Myocyte (in vitro differentiated cells): Measurements from ENCODE around the gene RTKN2. TPM values are rescaled to one million over a fixed set of nuclear protein-coding genes. Genes with fewer than 3 reads are reported as not detected.

ENCODE experiments used
- DNase-seq: peaks from one replicate; pipeline ENCODE4 v3.0.0-alpha.2; 2012; ENCODE audit warnings: low read depth
- total RNA-seq: library from RNA; depleted of rRNA; stranded (reverse); fragments of >200 nt; gene quantifications from 2 replicates; pipeline ENCODE4 v1.2.3, GENCODE V29; 2014

The RTKN2 gene
- total RNA-seq, 1 donor from 2014 or later, result 3.8 TPM

DNA sequence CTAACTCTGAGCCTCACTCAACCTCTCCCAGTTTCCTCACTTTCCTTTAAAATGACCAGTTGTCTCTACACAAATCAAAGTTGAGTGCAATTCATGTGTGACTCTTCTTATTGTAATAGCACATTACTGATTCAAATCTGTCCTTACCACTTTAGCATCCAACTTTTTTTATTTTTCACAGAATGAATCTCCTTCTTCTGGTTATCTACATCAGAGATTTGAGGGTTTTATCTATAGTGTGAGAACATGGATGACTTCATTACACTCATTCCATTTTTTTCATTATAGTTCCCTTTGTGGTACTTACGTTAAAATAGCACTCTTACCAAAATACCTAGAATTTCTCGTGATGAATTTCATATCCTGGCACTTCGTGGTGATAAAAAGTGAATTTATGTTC, 43.3 kb downstream of the RTKN2 start:
- DNase-seq, result no peak

DNA sequence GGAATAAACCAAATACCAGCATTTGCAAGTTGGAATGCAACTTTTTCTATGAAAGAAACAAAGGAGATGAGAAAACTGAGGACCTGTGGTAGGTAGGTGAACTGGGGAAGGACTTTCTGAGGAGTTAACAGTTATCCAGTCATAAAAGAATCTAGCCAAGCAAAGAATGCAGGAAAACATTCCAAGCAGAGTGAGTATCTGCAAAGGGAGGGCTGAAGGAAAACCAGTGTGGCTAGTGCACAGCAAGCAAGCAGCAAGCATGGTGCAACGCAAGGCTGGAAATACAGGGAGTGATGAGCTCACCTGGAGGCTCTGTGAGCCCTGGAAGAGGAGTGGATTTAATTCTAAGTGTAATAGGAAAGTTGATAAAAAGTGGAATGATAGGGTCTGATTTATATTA, 44.0 kb downstream of the RTKN2 start:
- no peak for DNase-seq

DNA sequence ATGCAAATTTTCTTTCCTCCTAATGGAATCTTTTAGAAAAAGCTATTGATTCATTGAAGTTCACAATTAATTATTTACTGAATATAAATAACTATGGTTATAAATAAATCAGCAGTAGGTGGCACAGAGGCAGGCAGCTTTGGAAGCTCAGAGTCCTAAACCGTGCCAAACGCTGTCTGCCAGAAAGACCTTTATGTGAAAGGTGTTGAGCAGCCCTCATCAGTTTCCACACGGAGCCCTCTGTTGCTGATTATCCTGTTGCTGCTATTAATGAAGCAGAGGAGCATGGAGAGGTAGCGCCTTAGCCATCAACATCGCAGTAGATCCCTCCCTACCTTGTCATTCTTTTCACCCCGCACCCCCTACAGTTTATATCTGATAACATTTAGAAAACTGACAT, 51.0 kb downstream of the RTKN2 start:
- no peak for DNase-seq

DNA sequence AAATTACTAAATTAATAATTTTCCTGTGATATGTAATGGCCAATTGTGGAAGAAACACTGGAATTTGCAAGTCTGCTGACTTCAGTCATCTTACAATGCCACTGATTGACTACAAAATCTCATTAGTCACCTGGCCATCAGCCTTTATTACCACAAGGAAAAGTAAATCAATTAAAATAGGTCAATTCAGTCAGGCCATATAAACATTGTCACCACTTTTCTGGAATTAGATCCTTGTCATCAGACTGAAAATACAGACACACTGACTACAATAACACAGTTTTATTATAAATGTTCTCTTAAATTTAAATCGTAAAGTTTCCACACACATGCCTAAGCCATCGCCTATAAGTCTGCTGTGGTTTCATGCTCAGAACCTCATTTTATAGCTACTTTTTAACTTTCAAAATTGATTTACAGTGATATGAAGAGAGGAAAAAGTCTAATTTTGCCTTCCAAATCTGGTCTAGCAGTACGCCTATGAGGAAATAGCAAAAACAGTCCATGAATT, 54.2 kb downstream of the RTKN2 start:
- no peak for DNase-seq

DNA sequence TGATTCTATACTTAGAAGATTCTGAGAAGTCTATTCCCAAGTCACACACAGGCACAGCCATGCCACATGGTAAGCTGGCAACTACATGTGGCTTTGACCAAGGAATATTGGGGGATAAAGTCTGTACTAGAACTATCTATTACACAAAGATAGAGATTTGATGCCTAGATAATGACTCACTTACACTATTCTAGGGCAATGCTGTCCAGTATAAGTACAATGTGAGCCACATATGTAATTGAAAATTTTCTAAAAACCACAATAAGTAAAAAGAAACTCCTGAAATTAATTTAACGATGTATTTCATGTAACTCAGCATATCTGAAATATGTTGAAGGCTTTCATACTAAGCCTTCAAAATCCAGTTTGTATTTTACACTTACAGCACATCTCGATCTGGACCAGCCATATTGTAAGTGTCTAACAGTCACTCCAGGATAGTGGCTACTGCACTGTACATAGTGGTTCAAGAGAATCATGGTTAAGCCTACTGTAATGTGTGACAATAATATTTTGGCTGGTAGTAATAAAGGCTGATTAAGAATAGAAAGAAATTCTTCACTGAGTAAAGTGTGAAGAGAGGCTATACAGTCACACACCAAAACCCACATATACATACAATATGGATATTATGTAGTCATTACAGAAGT, 62.8 kb downstream of the RTKN2 start:
- DNase-seq, result no peak

DNA sequence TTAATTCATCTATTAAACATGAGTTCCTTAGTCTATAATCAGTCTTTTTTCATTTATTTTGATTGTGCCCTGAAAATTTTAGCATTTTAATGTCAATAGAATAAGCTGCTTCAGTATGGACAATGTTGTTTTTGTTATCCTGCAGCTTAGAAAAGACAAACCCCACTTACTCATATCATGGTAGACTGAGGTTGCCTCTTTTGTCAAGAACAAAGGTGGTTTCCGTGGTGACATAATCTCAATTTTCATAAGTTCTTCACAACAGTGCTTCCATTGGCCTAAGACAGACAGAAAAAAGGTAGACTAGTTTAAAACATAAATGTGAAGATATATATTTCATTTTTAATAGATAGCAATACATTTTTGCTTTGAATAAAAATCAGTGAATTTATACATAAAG, 69.1 kb downstream of the RTKN2 start:
- no peak for DNase-seq

DNA sequence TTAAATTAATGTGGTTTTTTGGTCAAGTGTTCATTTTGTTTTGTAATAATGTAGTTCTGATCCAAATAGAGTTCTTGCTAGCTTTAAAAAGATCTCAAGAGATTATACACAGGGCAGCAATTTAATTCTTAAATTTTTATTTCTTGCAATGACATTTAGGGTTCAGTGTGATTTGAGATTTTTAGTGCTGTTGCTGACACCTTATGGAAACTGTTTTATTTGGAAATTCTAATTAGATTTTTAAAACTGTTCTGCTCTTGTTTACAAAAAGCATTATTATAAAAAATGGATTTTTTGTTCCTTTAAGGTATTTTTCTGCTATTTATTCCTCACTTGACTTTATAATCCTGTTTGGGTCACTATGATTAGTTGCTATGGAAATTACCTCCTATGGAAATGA, 72.1 kb downstream of the RTKN2 start:
- DNase-seq, result no peak

DNA sequence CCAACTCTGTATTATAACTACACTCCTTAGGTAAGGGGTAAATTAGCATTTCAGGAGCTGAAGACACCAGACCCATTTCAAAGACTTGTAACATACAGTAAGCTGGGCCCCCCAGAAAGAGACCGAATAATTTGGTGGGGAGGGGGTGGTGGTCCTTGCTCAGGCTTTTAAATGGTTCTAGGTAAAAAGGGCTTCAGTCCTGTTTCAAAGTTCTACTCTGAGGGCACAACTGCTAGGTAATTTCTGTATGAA, 73.0 kb downstream of the RTKN2 start:
- DNase-seq, result no peak

DNA sequence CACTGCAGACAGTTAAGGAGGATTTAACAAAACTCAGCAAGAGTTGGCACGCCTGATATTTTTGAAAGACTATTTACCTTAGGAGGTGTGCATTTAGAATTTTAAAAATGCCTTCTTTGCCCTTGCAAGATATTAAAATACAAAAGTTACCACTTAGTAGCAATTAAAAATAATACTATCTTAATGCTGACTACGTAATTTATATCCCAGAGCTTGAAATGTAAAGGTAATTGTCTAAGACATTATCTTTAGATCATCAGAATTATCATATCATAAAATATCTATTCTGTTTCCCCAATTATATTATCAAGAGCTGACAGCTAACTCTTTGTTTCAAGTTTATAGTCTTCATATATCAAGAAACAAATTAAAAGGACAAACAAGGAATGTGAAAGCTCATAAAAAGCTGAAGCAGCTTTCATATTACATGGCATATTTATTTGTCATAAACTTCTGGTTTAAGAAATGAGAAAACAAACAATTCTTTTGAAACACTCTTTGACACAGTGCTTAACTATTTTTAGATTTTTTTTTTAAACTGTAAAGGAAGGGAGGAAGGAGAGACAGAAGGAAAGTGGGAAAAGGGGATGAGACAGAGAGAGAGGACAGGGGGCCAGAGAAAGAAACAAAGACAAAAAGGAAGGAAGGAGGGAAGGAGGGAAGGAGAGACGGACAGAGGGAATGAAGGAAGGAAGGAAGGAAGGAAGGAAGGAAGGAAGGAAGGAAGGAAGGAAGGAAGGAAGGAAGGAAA, 73.5 kb downstream of the RTKN2 start:
- no peak for DNase-seq

DNA sequence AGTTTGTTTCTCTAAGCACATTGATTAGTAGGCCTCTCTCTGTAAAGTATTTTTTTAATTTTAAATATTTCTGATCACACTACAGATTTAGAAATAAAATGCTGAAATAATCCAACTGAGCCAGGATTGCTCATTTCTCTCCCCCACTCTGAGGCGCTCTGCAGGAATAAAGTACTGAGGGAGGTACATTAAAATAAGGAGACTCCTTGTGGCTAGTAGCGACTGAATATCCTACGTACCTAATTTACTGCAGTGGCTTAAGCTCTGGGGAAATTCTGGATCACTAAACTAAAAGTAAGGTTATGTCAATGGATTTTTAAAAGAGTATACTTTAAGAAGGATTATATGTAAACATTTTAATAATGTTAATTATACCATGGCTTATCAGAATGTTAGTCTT, 75.2 kb downstream of the RTKN2 start:
- no peak for DNase-seq

DNA sequence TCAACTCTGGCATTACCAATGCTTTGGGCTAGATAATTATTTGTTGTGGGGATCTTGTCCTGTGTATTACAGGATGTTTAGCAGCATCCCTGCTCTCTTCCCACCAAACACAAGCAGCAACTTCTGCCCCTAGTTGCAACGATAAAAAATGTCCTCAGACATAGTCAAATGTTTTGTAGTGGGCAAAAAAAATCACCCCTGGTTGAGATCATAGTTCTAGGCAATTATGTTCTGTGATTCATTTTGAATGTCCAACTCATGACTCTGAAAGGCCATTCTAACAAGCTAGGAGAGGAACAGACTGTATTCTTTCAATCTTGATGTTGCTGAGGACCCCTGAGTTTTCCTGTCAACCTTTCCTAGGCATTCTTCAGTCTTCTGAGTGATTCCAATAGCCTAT, 79.5 kb downstream of the RTKN2 start:
- no peak for DNase-seq

DNA sequence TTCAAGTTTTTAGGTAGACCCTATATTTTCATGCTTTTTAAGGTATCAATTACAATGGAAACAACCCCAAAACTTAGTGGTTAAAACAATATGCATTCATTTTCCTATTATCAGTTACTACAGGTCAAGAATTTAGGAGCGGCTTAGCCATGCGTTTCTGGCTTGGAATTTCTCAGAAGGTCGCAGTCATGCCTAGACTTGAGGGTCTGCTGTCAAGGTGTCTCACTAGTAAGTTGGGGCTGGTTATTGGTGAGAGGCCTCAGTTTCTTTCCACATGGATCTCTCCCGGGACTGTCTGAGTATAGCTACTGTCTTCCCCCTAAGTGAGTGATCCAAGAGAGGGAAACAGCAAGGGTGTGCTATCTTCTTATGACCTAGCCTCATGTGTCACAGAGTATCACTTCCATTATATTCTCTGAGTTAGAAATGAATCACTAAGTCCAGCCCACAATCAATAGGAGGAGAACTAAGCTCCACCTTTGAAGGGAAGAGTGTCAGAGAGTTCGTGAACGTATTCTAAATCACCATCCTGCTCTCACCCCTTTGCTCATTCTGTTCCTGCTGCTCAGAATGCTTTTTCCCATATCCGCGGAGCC, 80.5 kb downstream of the RTKN2 start:
- DNase-seq, result no peak

DNA sequence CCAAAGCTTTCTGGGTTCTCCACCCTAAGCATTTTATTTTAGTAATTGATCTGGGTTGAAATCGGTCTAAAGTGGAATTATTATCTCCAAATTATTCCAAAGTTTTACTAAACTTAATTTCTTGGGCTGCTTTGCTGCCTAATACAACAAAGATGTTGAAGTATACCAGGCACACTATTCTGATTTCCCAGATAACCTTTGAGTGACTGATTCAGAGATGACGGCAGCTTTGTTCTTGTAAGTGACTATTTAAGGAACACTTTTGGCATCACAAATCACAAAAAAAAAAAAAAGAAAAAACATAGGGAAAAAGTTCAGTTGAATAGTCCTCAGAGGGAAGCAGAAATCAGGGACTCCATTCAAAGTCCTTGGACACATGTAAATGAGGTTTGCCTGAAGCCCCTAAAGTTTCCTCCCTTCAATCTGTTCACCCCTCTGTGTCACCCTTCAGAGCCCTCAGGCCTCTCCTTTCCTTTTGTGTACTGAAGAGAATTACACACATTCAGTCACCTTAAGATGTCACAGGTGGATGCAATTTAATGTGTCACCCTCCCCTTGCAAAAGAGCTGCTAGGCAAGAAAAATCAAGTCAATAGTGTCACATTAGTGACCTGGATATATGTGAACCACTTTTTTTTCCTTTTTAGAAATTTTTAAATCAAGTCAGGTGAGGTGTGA, 81.5 kb downstream of the RTKN2 start:
- no peak for DNase-seq

DNA sequence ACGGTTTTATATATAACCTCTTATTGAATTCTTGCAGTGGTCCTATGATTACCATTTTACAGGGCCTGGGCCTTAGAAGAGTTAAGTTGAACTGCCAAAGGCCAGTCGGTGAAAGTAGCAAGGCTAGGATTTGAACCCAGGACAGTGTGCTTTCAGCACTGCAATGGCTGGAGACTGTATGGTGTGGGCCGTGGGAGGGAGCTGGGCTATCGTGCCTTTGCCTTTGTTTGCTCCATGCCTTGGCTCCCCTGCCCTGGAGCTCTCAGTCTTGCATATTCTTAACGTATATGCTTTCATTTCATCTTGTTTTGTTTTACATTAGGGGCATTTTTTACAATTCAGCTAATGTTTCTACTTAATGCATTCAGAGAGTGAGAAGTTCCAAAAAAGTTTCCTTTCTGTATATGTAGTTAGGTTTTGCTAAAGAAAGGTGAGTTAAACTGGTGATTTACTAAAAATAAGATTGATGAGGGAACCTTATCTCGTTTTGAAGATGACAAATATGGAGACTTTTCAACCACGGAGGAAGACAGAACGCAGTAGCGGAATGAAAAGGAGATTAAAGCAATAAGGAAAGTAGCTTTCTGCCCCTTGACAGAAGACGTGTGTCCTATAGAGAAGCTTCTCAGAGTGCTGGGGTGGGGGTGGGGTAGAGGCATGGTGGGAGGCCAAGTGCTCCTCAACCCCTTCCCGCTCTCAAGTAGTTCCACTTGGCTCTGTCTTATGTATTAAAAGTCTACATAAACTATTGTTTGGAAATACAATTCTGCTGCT, 82.5 kb downstream of the RTKN2 start:
- DNase-seq, result no peak

DNA sequence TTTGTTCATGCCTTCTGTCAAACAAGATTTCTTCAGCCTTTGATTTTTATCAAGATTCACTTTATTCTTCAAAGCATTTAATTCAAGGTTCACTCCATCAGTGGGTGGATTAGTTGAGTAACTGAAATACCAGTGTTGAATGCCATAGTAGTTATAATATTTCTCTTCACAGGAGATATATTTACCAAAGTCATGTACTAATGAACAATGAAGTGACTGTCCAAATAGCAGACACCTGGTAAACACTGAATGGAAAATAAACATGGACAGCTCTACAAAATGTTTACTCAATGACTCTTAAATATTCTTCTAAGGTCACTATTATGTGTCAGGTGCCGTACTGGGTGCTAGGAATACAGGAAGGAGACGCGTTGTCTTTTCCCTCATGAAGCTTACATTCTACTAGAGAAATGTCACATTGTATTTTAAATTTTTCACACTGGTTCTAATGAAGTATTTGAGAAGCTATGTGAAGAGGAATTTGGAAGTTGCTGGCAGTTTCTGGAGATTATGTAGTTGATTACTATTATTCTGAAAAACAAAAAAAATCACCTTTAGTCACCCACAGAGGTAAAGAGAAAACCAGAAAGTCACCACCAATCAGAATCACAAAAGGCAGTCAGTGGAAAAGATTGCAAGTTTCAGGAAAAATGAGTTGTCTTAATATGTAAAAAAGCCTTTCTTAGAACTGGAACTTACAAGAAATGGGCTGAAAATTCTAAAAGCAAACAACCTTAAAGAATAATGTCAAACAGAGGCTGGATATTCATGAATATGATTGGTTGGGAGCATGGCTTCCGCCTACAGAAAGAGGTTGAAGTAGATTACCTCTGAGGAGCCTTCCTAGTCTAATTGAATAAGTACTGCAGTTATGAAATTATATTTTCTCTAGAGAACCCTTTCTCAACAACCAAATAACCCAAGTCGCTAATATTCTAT, 84.5 kb downstream of the RTKN2 start:
- no peak for DNase-seq

DNA sequence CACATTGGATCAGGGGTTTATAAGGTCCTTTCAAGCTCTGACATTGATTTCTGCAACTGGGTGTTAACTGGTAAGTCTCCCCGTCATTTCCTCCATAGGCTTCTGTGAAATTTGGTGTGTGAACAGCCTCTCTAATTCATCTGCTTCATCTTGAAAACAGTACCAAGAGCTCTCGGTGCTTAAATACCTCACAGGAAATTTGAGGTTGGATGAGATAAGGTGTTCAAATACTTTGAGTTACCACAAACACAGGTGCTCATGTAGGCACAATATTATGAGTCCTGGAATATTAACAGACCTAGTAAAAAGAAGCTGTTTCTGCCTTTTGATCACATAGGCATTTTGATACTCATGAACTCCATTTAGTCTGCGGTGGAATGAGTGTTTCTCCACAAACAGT, 85.2 kb downstream of the RTKN2 start:
- DNase-seq, result no peak

DNA sequence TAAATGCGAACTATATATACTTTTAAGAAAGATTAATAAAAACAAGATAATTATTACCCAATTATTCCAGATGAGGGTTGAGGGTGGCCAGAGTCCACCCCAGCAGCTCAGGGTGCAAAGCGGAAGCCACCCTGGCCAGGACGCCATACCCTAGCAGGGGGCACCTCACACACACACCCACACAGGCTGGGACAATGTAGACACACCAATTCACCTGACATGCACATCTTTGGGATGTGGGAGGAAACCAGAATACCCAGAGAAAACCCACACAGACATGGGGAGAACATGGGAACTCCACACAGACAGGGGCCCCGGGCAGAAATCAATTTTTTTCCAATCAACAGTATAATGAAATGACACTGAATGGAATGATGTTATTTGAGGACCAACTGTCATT, 86.0 kb downstream of the RTKN2 start:
- no peak for DNase-seq

DNA sequence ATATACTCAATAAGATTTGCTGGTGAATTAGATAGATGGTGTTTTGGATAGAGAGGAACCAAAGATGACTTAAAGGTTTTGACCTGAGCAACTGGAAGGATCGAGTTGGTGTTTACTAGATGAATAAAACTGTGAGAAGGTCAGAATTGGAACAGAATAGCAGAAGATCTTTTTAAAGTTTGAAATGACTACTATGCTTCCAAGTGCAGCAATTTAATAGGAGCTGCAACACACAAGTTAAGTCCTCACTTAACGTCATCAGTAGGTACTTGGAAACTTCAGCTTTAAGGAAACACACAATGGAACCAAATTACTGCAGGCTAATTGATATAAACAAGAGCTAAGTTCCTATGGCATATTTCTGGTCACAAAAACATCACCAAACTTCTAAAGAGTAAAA, 86.5 kb downstream of the RTKN2 start:
- DNase-seq, result no peak

DNA sequence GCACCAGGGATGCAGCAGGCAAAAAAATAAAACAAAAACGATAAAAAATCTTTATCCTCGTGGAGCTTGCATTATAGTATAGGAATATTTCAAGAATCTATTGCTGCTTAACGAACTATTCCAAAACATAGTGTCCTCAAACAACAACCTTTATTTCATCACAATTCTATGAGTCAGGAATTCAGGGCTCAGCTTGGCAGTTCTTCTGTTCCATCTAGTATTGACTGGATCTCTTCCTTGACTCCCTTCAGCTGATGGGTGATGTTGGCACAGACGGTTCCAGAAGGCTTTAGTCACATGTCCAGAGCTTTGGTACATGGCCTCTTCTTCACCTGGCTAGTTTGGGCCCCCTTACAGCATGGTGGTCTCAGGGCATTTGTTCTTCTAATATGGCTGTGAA, 88.0 kb downstream of the RTKN2 start:
- DNase-seq, result no peak

DNA sequence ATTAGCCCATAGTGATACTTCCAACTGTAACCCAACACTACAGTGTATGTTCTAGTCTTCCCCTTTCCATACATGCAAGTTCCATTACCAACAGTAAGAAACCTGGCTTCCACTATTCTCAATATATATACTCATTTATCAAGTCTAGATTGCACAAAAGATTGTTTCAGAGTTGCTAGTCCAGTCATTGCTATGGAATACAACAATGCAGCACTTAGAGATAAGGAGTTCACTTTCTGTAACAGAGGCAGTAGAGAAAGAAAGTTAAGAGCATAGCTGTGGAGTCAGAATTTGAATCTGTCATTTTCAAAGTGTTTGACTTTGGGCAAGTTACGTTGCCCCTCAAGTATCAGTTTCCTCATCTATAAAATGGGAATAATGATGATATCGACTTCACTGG, 90.1 kb downstream of the RTKN2 start:
- no peak for DNase-seq
